Measurements from ENCODE around the gene GRIK4.
A peak's percentile ranks its signal among the peaks of the same experiment; 100 is the strongest.

The GRIK4 gene

GRCh38 chr11:120817158-120817557 is 305.6 kb downstream of the GRIK4 start:
- peak in 6 of 14 donors; percentile 3 to 53 (median 14) for DNase-seq

- DNase-seq = no peak
Observed at GRCh38 chr11:120818097-120818496, 306.5 kb downstream of the GRIK4 start.

- DNase-seq = no peak
Observed at GRCh38 chr11:120819003-120819402, 307.5 kb downstream of the GRIK4 start.

- peak in 7 of 14 donors; percentile 12 to 64 (median 46) for DNase-seq
Observed at GRCh38 chr11:120819437-120820365, 308.2 kb downstream of the GRIK4 start.

GRCh38 chr11:120823159-120823558 is 311.6 kb downstream of the GRIK4 start:
- no peak for DNase-seq

- DNase-seq = no peak
Observed at GRCh38 chr11:120824242-120824641, 312.7 kb downstream of the GRIK4 start.

GRCh38 chr11:120827198-120827597 is 315.6 kb downstream of the GRIK4 start:
- no peak for DNase-seq

- no peak for DNase-seq
Observed at GRCh38 chr11:120827820-120828219, 316.3 kb downstream of the GRIK4 start.

GRCh38 chr11:120828847-120829246 is 317.3 kb downstream of the GRIK4 start:
- no peak for DNase-seq

- DNase-seq = peak in 4 of 14 donors; percentile 3 to 31 (median 17)
Observed at GRCh38 chr11:120830085-120830620, 318.6 kb downstream of the GRIK4 start.

GRCh38 chr11:120832481-120833238 is 321.1 kb downstream of the GRIK4 start:
- peak in 11 of 14 donors; percentile 4 to 57 (median 37) for DNase-seq

- no peak for DNase-seq
Observed at GRCh38 chr11:120834686-120835210, 323.2 kb downstream of the GRIK4 start.

GRCh38 chr11:120835601-120836228 is 324.2 kb downstream of the GRIK4 start:
- no peak for DNase-seq

- DNase-seq = no peak
Observed at GRCh38 chr11:120837696-120838095, 326.1 kb downstream of the GRIK4 start.

- no peak for DNase-seq
Observed at GRCh38 chr11:120839201-120839600, 327.7 kb downstream of the GRIK4 start.

- DNase-seq = no peak
Observed at GRCh38 chr11:120839846-120840402, 328.4 kb downstream of the GRIK4 start.

- DNase-seq = no peak
Observed at GRCh38 chr11:120840661-120841060, 329.1 kb downstream of the GRIK4 start.

- DNase-seq = no peak
Observed at GRCh38 chr11:120841074-120841473, 329.5 kb downstream of the GRIK4 start.

GRCh38 chr11:120842195-120842594 is 330.6 kb downstream of the GRIK4 start:
- no peak for DNase-seq

GRCh38 chr11:120853435-120853834 is 341.9 kb downstream of the GRIK4 start:
- no peak for DNase-seq

- no peak for DNase-seq
Observed at GRCh38 chr11:120854988-120855387, 343.4 kb downstream of the GRIK4 start.

- DNase-seq = no peak
Observed at GRCh38 chr11:120857508-120857907, 346.0 kb downstream of the GRIK4 start.
